T-helper 1 cell (primary cell): ENCODE results near the gene VOPP1.

Experiments used
- DNase-seq, 5 donors: peaks; one replicate each; pipeline ENCODE4 v3.0.0-alpha.2; 2012 to 2020

VOPP1 gene

GRCh38 chr7:55458351-55458750 is 114.0 kb downstream of the VOPP1 start:
- no peak for DNase-seq

- no peak for DNase-seq
Measured at GRCh38 chr7:55457801-55458200, 114.5 kb downstream of the VOPP1 start.

GRCh38 chr7:55452971-55453370 is 119.3 kb downstream of the VOPP1 start:
- no peak for DNase-seq

GRCh38 chr7:55449992-55450535 is 122.2 kb downstream of the VOPP1 start:
- no peak for DNase-seq

GRCh38 chr7:55449205-55449991 is 122.9 kb downstream of the VOPP1 start:
- DNase-seq, result no peak

- DNase-seq, result no peak
Measured at GRCh38 chr7:55448526-55448925, 123.8 kb downstream of the VOPP1 start.

- DNase-seq, result no peak
Measured at GRCh38 chr7:55444786-55445185, 127.5 kb downstream of the VOPP1 start.

GRCh38 chr7:55441774-55442522 is 130.4 kb downstream of the VOPP1 start:
- DNase-seq, result no peak

GRCh38 chr7:55441002-55441401 is 131.3 kb downstream of the VOPP1 start:
- DNase-seq, result no peak

GRCh38 chr7:55440040-55440690 is 132.1 kb downstream of the VOPP1 start:
- DNase-seq, result no peak

- peak in 1 of 5 donors; percentile 8 for DNase-seq
Measured at GRCh38 chr7:55439627-55440026, 132.7 kb downstream of the VOPP1 start.

- DNase-seq, result no peak
Measured at GRCh38 chr7:55438757-55439525, 133.4 kb downstream of the VOPP1 start.

GRCh38 chr7:55438085-55438756 is 134.1 kb downstream of the VOPP1 start:
- DNase-seq, result no peak

GRCh38 chr7:55437375-55437774 is 134.9 kb downstream of the VOPP1 start:
- no peak for DNase-seq

- no peak for DNase-seq
Measured at GRCh38 chr7:55436457-55436856, 135.8 kb downstream of the VOPP1 start.

GRCh38 chr7:55435466-55435865 is 136.8 kb downstream of the VOPP1 start:
- no peak for DNase-seq

- peak in 2 of 5 donors; percentile 6 to 39 for DNase-seq
Measured at GRCh38 chr7:55432939-55433784, 139.1 kb downstream of the VOPP1 start.

GRCh38 chr7:55432506-55432905 is 139.8 kb downstream of the VOPP1 start:
- DNase-seq, result no peak

GRCh38 chr7:55431898-55432297 is 140.4 kb downstream of the VOPP1 start:
- no peak for DNase-seq

- DNase-seq, result no peak
Measured at GRCh38 chr7:55429835-55430499, 142.3 kb downstream of the VOPP1 start.
